WTC11 (cell line): ENCODE data around the gene TMCC2. TPM values are rescaled to one million over a fixed set of nuclear protein-coding genes. Genes with fewer than 3 reads are reported as not detected.

Experiments used
- ATAC-seq: fragments of 200-7000 bp; cut with Tn5 transposase; 2 replicates; pipeline ENCODE4 v1.10.0; 2021; ENCODE audit warnings: mild to moderate bottlenecking, moderate library complexity
- CTCF ChIA-PET: fragments of 300-600 bp; sonication (Branson Sonifier 250); formaldehyde crosslinking; loops from one replicate; lab custom pipeline; 2021; ENCODE audit warnings: antibody characterized with exemption; lab: Charles Lee
- POLR2A ChIA-PET: fragments of 350-600 bp; sonication (Branson Sonifier 250); formaldehyde crosslinking; loops from one replicate; lab custom pipeline; 2021; ENCODE audit warnings: antibody characterized with exemption; lab: Charles Lee
- DNase-seq: peaks from one replicate; pipeline ENCODE4 v3.0.0; 2021; ENCODE audit warnings: low spot score
- H3K27ac Mint-ChIP-seq: 2 replicates; pipeline ENCODE4 v1.8.0; 2021; ENCODE audit warnings: mixed read lengths
- H3K27me3 Mint-ChIP-seq: 2 replicates; pipeline ENCODE4 v1.8.0; 2021; ENCODE audit warnings: low read depth, mild to moderate bottlenecking, moderate library complexity, mixed read lengths
- H3K36me3 Mint-ChIP-seq: 2 replicates; pipeline ENCODE4 v1.8.0; 2021; ENCODE audit warnings: mixed read lengths
- H3K4me1 Mint-ChIP-seq: 2 replicates; pipeline ENCODE4 v1.8.0; 2022; ENCODE audit warnings: mixed read lengths
- H3K4me3 Mint-ChIP-seq: 2 replicates; pipeline ENCODE4 v1.8.0; 2021; ENCODE audit warnings: mild to moderate bottlenecking, moderate library complexity, mixed read lengths
- H3K9me3 Mint-ChIP-seq: 2 replicates; pipeline ENCODE4 v1.8.0; 2021; ENCODE audit warnings: mixed read lengths
- CBFB ChIP-seq: sonication (generic); formaldehyde crosslinking; IDR thresholded peaks from 2 replicates; pipeline ENCODE4 v1.8.1; 2022; ENCODE audit warnings: mild to moderate bottlenecking, low read depth, missing genetic modification reagents
- CREB1 ChIP-seq: sonication (generic); formaldehyde crosslinking; IDR thresholded peaks from 2 replicates; pipeline ENCODE4 v1.8.0; 2023; ENCODE audit warnings: mild to moderate bottlenecking, missing genetic modification reagents
- FOXJ3 ChIP-seq: sonication (generic); formaldehyde crosslinking; IDR thresholded peaks from 2 replicates; pipeline ENCODE4 v1.9.0; 2021; ENCODE audit warnings: missing genetic modification reagents, mild to moderate bottlenecking, borderline replicate concordance
- HMGA2 ChIP-seq: fragments of 250-450 bp; sonication (Bioruptor Pico); IDR thresholded peaks from 2 replicates; pipeline ENCODE4 v1.4.0; 2021; ENCODE audit warnings: mild to moderate bottlenecking, moderate library complexity
- HMGXB4 ChIP-seq: sonication (generic); formaldehyde crosslinking; IDR thresholded peaks from 2 replicates; pipeline ENCODE4 v1.8.1; 2023; ENCODE audit warnings: mild to moderate bottlenecking, moderate library complexity, missing genetic modification reagents
- JAZF1 ChIP-seq: fragments of 250-450 bp; sonication (Bioruptor Pico); IDR thresholded peaks from 2 replicates; pipeline ENCODE4 v1.9.0; 2021; ENCODE audit warnings: moderate library complexity, mild to moderate bottlenecking, inconsistent platforms
- KAT7 ChIP-seq: sonication (generic); formaldehyde crosslinking; IDR thresholded peaks from 2 replicates; pipeline ENCODE4 v1.8.1; 2023; ENCODE audit warnings: missing genetic modification reagents, mild to moderate bottlenecking, borderline replicate concordance
- MXD4 ChIP-seq: fragments of 250-450 bp; sonication (Bioruptor Pico); IDR thresholded peaks from 2 replicates; pipeline ENCODE4 v1.8.0; 2021; ENCODE audit warnings: mild to moderate bottlenecking, moderate library complexity, borderline replicate concordance
- NR1H2 ChIP-seq: sonication (generic); formaldehyde crosslinking; IDR thresholded peaks from 2 replicates; pipeline ENCODE4 v1.9.0; 2021; ENCODE audit warnings: mild to moderate bottlenecking, moderate library complexity, missing genetic modification reagents
- PRRX2 ChIP-seq: fragments of 250-450 bp; sonication (Bioruptor Pico); IDR thresholded peaks from 2 replicates; pipeline ENCODE4 v1.8.0; 2021; ENCODE audit warnings: mild to moderate bottlenecking
- RELA ChIP-seq: sonication (generic); formaldehyde crosslinking; IDR thresholded peaks from 2 replicates; pipeline ENCODE4 v1.8.1; 2022; ENCODE audit warnings: missing genetic modification reagents, mild to moderate bottlenecking, borderline replicate concordance
- RORB ChIP-seq: fragments of 250-450 bp; sonication (Bioruptor Pico); IDR thresholded peaks from 2 replicates; pipeline ENCODE4 v1.9.0; 2021; ENCODE audit warnings: mild to moderate bottlenecking
- SMAD4 ChIP-seq: sonication (generic); formaldehyde crosslinking; IDR thresholded peaks from 2 replicates; pipeline ENCODE4 v1.8.0; 2022; ENCODE audit warnings: mild to moderate bottlenecking, missing genetic modification reagents
- SOX15 ChIP-seq: fragments of 250-450 bp; sonication (Bioruptor Pico); IDR thresholded peaks from 2 replicates; pipeline ENCODE4 v1.9.0; 2021; ENCODE audit warnings: mild to moderate bottlenecking
- TEAD1 ChIP-seq: sonication (generic); formaldehyde crosslinking; IDR thresholded peaks from 2 replicates; pipeline ENCODE4 v1.8.0; 2022; ENCODE audit warnings: mild to moderate bottlenecking, missing genetic modification reagents
- ZBTB21 ChIP-seq: sonication (generic); formaldehyde crosslinking; IDR thresholded peaks from 2 replicates; pipeline ENCODE4 v1.8.1; 2023; ENCODE audit warnings: mild to moderate bottlenecking, missing genetic modification reagents, borderline replicate concordance
- ZNF423 ChIP-seq: fragments of 250-450 bp; sonication (Bioruptor Pico); IDR thresholded peaks from 2 replicates; pipeline ENCODE4 v2.1.2; 2022; ENCODE audit warnings: mild to moderate bottlenecking, moderate library complexity
- total RNA-seq: library from RNA; stranded (reverse); gene quantifications from 3 replicates; pipeline ENCODE4 v1.2.3, GENCODE V29; 2021
- TF ChIP-seq, protein P1 (sequence below): sonication (generic); formaldehyde crosslinking; IDR thresholded peaks from 2 replicates; pipeline ENCODE4 v1.8.1; 2022; ENCODE audit warnings: mild to moderate bottlenecking, missing genetic modification reagents, moderate library complexity, borderline replicate concordance
- TF ChIP-seq, protein P2 (sequence below): sonication (generic); formaldehyde crosslinking; IDR thresholded peaks from 2 replicates; pipeline ENCODE4 v1.8.0; 2023; ENCODE audit warnings: mild to moderate bottlenecking, missing genetic modification reagents
- TF ChIP-seq, protein P3 (sequence below): sonication (generic); formaldehyde crosslinking; IDR thresholded peaks from 2 replicates; pipeline ENCODE4 v1.8.0; 2022; ENCODE audit warnings: mild to moderate bottlenecking, missing genetic modification reagents
- TF ChIP-seq, protein P4 (sequence below): fragments of 250-450 bp; sonication (Bioruptor Pico); IDR thresholded peaks from 2 replicates; pipeline ENCODE4 v1.9.0; 2021; ENCODE audit warnings: mild to moderate bottlenecking, borderline replicate concordance
- TF ChIP-seq, protein P5 (sequence below): sonication (generic); formaldehyde crosslinking; IDR thresholded peaks from 2 replicates; pipeline ENCODE4 v1.8.0; 2022; ENCODE audit warnings: mild to moderate bottlenecking, missing genetic modification reagents

TMCC2 gene
- total RNA-seq, 1 experiment from 2014 or later = 9.5 TPM

- TF ChIP-seq KAT7 (CRISPR knock-in tag) = no peak
- no peak for TF ChIP-seq CREB1
- TF ChIP-seq, protein P1, sequence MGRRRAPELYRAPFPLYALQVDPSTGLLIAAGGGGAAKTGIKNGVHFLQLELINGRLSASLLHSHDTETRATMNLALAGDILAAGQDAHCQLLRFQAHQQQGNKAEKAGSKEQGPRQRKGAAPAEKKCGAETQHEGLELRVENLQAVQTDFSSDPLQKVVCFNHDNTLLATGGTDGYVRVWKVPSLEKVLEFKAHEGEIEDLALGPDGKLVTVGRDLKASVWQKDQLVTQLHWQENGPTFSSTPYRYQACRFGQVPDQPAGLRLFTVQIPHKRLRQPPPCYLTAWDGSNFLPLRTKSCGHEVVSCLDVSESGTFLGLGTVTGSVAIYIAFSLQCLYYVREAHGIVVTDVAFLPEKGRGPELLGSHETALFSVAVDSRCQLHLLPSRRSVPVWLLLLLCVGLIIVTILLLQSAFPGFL (CRISPR knock-in tag) = no peak
- no peak for TF ChIP-seq SOX15 (CRISPR knock-in tag)
- TF ChIP-seq SMAD4 (CRISPR knock-in tag) = no peak
- TF ChIP-seq HMGA2 = no peak
- TF ChIP-seq PRRX2 (CRISPR knock-in tag) = no peak
- no peak for TF ChIP-seq HMGXB4 (CRISPR knock-in tag)
- TF ChIP-seq NR1H2 (CRISPR knock-in tag) = no peak
- TF ChIP-seq MXD4 = no peak
Observed at GRCh38 chr1:205217418-205217817, 10.3 kb upstream of the TMCC2 start (continued).

GRCh38 chr1:205220421-205220820, 7.3 kb upstream of the TMCC2 start:
- Mint-ChIP-seq H3K4me3 (no peak overlapping the region), H3K9me3 (no peaks in the 10 kb centered on the region), H3K27me3 (no peaks in the 10 kb centered on the region), H3K27ac (no peak overlapping the region)
- no peak for DNase-seq
- CTCF ChIA-PET = interaction anchor here (2.0 to 2.4 kb wide), 2 partner anchors 8 to 10 kb away, joined by 4 to 8 read pairs; partner anchors contain the start of gene TMCC2
- TF ChIP-seq FOXJ3 (CRISPR knock-in tag) = no peak
- no peak for TF ChIP-seq SMAD4 (CRISPR knock-in tag)
- TF ChIP-seq JAZF1 = no peak
- TF ChIP-seq, protein P2, sequence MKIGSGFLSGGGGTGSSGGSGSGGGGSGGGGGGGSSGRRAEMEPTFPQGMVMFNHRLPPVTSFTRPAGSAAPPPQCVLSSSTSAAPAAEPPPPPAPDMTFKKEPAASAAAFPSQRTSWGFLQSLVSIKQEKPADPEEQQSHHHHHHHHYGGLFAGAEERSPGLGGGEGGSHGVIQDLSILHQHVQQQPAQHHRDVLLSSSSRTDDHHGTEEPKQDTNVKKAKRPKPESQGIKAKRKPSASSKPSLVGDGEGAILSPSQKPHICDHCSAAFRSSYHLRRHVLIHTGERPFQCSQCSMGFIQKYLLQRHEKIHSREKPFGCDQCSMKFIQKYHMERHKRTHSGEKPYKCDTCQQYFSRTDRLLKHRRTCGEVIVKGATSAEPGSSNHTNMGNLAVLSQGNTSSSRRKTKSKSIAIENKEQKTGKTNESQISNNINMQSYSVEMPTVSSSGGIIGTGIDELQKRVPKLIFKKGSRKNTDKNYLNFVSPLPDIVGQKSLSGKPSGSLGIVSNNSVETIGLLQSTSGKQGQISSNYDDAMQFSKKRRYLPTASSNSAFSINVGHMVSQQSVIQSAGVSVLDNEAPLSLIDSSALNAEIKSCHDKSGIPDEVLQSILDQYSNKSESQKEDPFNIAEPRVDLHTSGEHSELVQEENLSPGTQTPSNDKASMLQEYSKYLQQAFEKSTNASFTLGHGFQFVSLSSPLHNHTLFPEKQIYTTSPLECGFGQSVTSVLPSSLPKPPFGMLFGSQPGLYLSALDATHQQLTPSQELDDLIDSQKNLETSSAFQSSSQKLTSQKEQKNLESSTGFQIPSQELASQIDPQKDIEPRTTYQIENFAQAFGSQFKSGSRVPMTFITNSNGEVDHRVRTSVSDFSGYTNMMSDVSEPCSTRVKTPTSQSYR = no peak
- TF ChIP-seq SOX15 (CRISPR knock-in tag) = no peak
- TF ChIP-seq, protein P3, sequence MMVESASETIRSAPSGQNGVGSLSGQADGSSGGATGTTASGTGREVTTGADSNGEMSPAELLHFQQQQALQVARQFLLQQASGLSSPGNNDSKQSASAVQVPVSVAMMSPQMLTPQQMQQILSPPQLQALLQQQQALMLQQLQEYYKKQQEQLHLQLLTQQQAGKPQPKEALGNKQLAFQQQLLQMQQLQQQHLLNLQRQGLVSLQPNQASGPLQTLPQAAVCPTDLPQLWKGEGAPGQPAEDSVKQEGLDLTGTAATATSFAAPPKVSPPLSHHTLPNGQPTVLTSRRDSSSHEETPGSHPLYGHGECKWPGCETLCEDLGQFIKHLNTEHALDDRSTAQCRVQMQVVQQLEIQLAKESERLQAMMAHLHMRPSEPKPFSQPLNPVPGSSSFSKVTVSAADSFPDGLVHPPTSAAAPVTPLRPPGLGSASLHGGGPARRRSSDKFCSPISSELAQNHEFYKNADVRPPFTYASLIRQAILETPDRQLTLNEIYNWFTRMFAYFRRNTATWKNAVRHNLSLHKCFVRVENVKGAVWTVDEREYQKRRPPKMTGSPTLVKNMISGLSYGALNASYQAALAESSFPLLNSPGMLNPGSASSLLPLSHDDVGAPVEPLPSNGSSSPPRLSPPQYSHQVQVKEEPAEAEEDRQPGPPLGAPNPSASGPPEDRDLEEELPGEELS (CRISPR knock-in tag) = no peak
- no peak for TF ChIP-seq TEAD1
- TF ChIP-seq CBFB = no peak
- no peak for TF ChIP-seq RELA (CRISPR knock-in tag)
- TF ChIP-seq, protein P4, sequence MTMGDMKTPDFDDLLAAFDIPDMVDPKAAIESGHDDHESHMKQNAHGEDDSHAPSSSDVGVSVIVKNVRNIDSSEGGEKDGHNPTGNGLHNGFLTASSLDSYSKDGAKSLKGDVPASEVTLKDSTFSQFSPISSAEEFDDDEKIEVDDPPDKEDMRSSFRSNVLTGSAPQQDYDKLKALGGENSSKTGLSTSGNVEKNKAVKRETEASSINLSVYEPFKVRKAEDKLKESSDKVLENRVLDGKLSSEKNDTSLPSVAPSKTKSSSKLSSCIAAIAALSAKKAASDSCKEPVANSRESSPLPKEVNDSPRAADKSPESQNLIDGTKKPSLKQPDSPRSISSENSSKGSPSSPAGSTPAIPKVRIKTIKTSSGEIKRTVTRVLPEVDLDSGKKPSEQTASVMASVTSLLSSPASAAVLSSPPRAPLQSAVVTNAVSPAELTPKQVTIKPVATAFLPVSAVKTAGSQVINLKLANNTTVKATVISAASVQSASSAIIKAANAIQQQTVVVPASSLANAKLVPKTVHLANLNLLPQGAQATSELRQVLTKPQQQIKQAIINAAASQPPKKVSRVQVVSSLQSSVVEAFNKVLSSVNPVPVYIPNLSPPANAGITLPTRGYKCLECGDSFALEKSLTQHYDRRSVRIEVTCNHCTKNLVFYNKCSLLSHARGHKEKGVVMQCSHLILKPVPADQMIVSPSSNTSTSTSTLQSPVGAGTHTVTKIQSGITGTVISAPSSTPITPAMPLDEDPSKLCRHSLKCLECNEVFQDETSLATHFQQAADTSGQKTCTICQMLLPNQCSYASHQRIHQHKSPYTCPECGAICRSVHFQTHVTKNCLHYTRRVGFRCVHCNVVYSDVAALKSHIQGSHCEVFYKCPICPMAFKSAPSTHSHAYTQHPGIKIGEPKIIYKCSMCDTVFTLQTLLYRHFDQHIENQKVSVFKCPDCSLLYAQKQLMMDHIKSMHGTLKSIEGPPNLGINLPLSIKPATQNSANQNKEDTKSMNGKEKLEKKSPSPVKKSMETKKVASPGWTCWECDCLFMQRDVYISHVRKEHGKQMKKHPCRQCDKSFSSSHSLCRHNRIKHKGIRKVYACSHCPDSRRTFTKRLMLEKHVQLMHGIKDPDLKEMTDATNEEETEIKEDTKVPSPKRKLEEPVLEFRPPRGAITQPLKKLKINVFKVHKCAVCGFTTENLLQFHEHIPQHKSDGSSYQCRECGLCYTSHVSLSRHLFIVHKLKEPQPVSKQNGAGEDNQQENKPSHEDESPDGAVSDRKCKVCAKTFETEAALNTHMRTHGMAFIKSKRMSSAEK = no peak
- no peak for TF ChIP-seq ZNF423 (CRISPR knock-in tag)
- no peak for TF ChIP-seq ZBTB21 (CRISPR knock-in tag)
- no peak for TF ChIP-seq RORB (CRISPR knock-in tag)
- TF ChIP-seq, protein P5, sequence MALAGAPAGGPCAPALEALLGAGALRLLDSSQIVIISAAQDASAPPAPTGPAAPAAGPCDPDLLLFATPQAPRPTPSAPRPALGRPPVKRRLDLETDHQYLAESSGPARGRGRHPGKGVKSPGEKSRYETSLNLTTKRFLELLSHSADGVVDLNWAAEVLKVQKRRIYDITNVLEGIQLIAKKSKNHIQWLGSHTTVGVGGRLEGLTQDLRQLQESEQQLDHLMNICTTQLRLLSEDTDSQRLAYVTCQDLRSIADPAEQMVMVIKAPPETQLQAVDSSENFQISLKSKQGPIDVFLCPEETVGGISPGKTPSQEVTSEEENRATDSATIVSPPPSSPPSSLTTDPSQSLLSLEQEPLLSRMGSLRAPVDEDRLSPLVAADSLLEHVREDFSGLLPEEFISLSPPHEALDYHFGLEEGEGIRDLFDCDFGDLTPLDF (CRISPR knock-in tag) = no peak
- TF ChIP-seq, all 79 proteins: peak for 0
- POLR2A ChIA-PET = no interaction called here
- Mint-ChIP-seq H3K36me3 (no peaks in the 10 kb centered on the region), H3K4me1 (peaks cover 5% of the 10 kb centered on the region)
- no peak for ATAC-seq
